ENCODE data around the gene CUL4B. TPM values are rescaled to one million over a fixed set of nuclear protein-coding genes. Genes with fewer than 3 reads are reported as not detected.
"Not testable (repeated sequence)": the region's sequence is repeated elsewhere in the genome, so short reads cannot be mapped to it uniquely, and the experiment has no call there.

The CUL4B gene
- total RNA-seq (10 to 100 TPM; 54.0 to 61.0 TPM), polyA plus RNA-seq (10 to 100 TPM; 24.3 to 25.8 TPM)

GRCh38 chrX:120560842-120561633, at the start of gene CUL4B:
Gene CUL4B, minus strand, starts transcription at chrX:120560962. Its CDS starts 324 bp downstream, at chrX:120560638.
- Mint-ChIP-seq H3K36me3 (peaks cover 4 to 25% of the 10 kb centered on the region in 2 donors), H3K4me3 (peak within 1 kb of the TSS; percentile 91 to 99 (median 94)), H3K4me1 (peaks cover 9 to 44% (median 17%) of the 10 kb centered on the region in 4 donors), H3K27ac (peak within 1 kb of the TSS; percentile 94 to 98 (median 96)), H3K9me3 (no peaks in the 10 kb centered on the region), H3K27me3 (no peaks in the 10 kb centered on the region)
- ChIA-PET CTCF (ENCODE audit: partially characterized antibody) (interaction anchor here (2.2 kb wide), 1 partner anchor 43 kb away, joined by 12 read pairs; the partner anchor contains the start of gene MCTS1), POLR2A (ENCODE audit: partially characterized antibody) (interaction anchor here (0.6 to 5.4 kb wide), 18 partner anchors 9 to 310 kb away, joined by 3 to 136 read pairs (median 4); partner anchors contain the start of genes C1GALT1C1, MCTS1 and ZBTB33)
- H3K27ac ChIP-seq (ENCODE audit: low read depth, low read length) = peak within 1 kb of the TSS; percentile 91
- H3K4me3 ChIP-seq (ENCODE audit: low read length in 2 of 2) = peak within 1 kb of the TSS; percentile 59 to 90
- peak; percentile 89 to 97 (median 91) for DNase-seq
- H3K36me3 ChIP-seq (ENCODE audit: insufficient read depth, low read length) = no peaks in the 10 kb centered on the region
- intact Hi-C loops (cut with micrococcal nuclease) = loop anchor here (1.0 to 5.0 kb wide), 3 partner anchors 43 to 74 kb away; partner anchors contain the start of genes C1GALT1C1 and MCTS1
- no peaks in the 10 kb centered on the region for H3K27me3 ChIP-seq (ENCODE audit: insufficient read depth, low read length)
- no peaks in the 10 kb centered on the region for H3K9me3 ChIP-seq (ENCODE audit: control insufficient read depth in 1 of 2, low read length in 2 of 2)
- H3K4me1 ChIP-seq (ENCODE audit: insufficient read depth, low read length) = peaks cover 31% of the 10 kb centered on the region

DNA sequence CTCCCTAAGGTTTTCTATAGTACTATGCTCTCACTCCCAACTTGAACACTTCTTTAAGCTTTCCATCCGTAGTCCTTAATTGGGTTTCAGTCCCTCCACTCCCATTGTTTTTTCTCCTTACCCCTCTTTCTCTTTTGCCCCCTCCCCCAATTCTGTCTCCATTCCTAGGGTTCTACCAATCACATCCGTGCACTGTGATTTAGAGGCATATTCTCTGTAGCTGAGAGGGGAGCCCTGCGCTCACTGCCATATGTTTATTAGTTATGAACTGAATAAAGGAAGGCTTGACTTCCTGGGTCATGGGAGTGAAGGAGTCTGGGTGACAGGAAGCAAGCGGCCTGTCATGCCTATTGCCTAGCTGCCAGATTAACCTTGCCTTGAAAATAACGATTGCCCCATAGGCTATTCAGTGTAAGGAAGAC, 43.6 kb upstream of the CUL4B start:
- Histone ChIP-seq H3K4me3 (ENCODE audit: low read length in 2 of 2) (peak overlapping the region; percentile 55 to 77), H3K36me3 (ENCODE audit: insufficient read depth, low read length) (no peaks in the 10 kb centered on the region), H3K9me3 (ENCODE audit: control insufficient read depth in 1 of 2, low read length in 2 of 2) (no peaks in the 10 kb centered on the region), H3K27me3 (ENCODE audit: insufficient read depth, low read length) (no peaks in the 10 kb centered on the region), H3K4me1 (ENCODE audit: insufficient read depth, low read length) (peaks cover 17% of the 10 kb centered on the region), H3K27ac (ENCODE audit: low read depth, low read length) (peak overlapping the region; percentile 85)
- Mint-ChIP-seq H3K9me3 (no peaks in the 10 kb centered on the region), H3K27me3 (no peaks in the 10 kb centered on the region), H3K36me3 (peaks cover 2 to 18% of the 10 kb centered on the region in 2 donors), H3K4me3 (peak overlapping the region; percentile 90 to 98 (median 94)), H3K27ac (peak overlapping the region; percentile 95 to 99 (median 98)), H3K4me1 (peaks cover 6 to 14% (median 8%) of the 10 kb centered on the region in 4 donors)
- intact Hi-C loops (cut with micrococcal nuclease) = loop anchor here (1.0 to 10.0 kb wide), 5 partner anchors 26 to 1367 kb away; partner anchors contain the start of genes C1GALT1C1, PGRMC1, SLC25A5 and ZBTB33
- peak; percentile 33 to 68 (median 52) for DNase-seq
- CTCF ChIA-PET (ENCODE audit: partially characterized antibody) = interaction anchor here (2.2 kb wide), 1 partner anchor 43 kb away, joined by 12 read pairs; the partner anchor contains the start of gene CUL4B
- POLR2A ChIA-PET (ENCODE audit: partially characterized antibody) = interaction anchor here (0.6 to 4.2 kb wide), 13 partner anchors 10 to 353 kb away, joined by 3 to 136 read pairs (median 4); partner anchors contain the start of genes C1GALT1C1 and CUL4B

GRCh38 chrX:120603707-120604360, 43.1 kb upstream of the CUL4B start, which contains the start of gene MCTS1:
Gene MCTS1, plus strand, starts transcription at chrX:120604101. Its CDS starts 136 bp downstream, at chrX:120604237.
- Mint-ChIP-seq H3K4me3 (peak within 1 kb of the TSS; percentile 90 to 98 (median 94)), H3K4me1 (peaks cover 6 to 14% (median 8%) of the 10 kb centered on the region in 4 donors), H3K36me3 (peaks cover 0 to 16% of the 10 kb centered on the region in 2 donors), H3K27ac (peak within 1 kb of the TSS; percentile 95 to 99 (median 98)), H3K9me3 (no peaks in the 10 kb centered on the region), H3K27me3 (no peaks in the 10 kb centered on the region)
- Histone ChIP-seq H3K4me1 (ENCODE audit: insufficient read depth, low read length) (peaks cover 17% of the 10 kb centered on the region), H3K9me3 (ENCODE audit: control insufficient read depth in 1 of 2, low read length in 2 of 2) (no peaks in the 10 kb centered on the region), H3K27me3 (ENCODE audit: insufficient read depth, low read length) (no peaks in the 10 kb centered on the region), H3K27ac (ENCODE audit: low read depth, low read length) (peak within 1 kb of the TSS; percentile 85), H3K4me3 (ENCODE audit: low read length in 2 of 2) (peak within 1 kb of the TSS; percentile 55 to 77), H3K36me3 (ENCODE audit: insufficient read depth, low read length) (no peaks in the 10 kb centered on the region)
- ChIA-PET POLR2A (ENCODE audit: partially characterized antibody) (interaction anchor here (0.6 to 4.2 kb wide), 13 partner anchors 11 to 353 kb away, joined by 3 to 136 read pairs (median 4); partner anchors contain the start of genes C1GALT1C1 and CUL4B), CTCF (ENCODE audit: partially characterized antibody) (interaction anchor here (1.3 to 2.2 kb wide), 2 partner anchors 42 to 44 kb away, joined by 3 to 12 read pairs; partner anchors contain the start of gene CUL4B)
- peak; percentile 78 to 93 (median 86) for DNase-seq
- intact Hi-C loops (cut with micrococcal nuclease) = loop anchor here (1.0 to 10.0 kb wide), 5 partner anchors 26 to 1367 kb away; partner anchors contain the start of genes C1GALT1C1, PGRMC1, SLC25A5 and ZBTB33

DNA sequence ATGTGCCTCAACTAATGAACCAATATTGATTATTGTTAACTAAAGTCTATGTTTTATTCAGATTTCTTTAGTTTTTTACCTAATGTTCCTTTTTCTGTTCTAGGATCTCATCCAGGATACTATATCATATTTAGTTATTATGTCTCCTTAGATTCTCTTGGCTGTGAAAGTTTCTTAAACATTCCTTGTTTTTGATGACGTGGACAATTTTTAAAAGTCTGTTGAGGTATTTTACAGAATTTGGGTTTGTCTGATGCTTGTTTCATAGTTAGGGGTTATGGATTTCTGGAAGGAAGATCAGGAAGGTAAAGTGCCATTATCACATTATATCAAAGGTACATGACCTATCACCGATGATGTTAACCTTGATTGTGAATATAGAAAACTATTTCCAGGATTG, 24.9 kb upstream of the CUL4B start:
- intact Hi-C loops (cut with micrococcal nuclease) = no loop called here
- no peak overlapping the region for H3K27ac Mint-ChIP-seq
- Histone ChIP-seq H3K4me3 (ENCODE audit: low read length in 2 of 2) (no peak overlapping the region), H3K9me3 (ENCODE audit: control insufficient read depth in 1 of 2, low read length in 2 of 2) (no peaks in the 10 kb centered on the region), H3K27ac (ENCODE audit: low read depth, low read length) (no peak overlapping the region), H3K27me3 (ENCODE audit: insufficient read depth, low read length) (no peaks in the 10 kb centered on the region), H3K4me1 (ENCODE audit: insufficient read depth, low read length) (no peaks in the 10 kb centered on the region), H3K36me3 (ENCODE audit: insufficient read depth, low read length) (no peaks in the 10 kb centered on the region)
- ChIA-PET POLR2A (ENCODE audit: partially characterized antibody) (no interaction called here), CTCF (ENCODE audit: partially characterized antibody) (no interaction called here)
- H3K4me3 Mint-ChIP-seq = no peak overlapping the region
- peaks cover 0 to 2% (median 0%) of the 10 kb centered on the region in 8 donors for H3K9me3 Mint-ChIP-seq
- no peaks in the 10 kb centered on the region for H3K36me3 Mint-ChIP-seq
- DNase-seq = no peak
- H3K4me1 Mint-ChIP-seq = no peaks in the 10 kb centered on the region
- peaks cover 0 to 2% of the 10 kb centered on the region in 2 donors for H3K27me3 Mint-ChIP-seq

GRCh38 chrX:120575379-120576114, 14.8 kb upstream of the CUL4B start:
- Mint-ChIP-seq H3K27ac (no peak overlapping the region), H3K4me3 (no peak overlapping the region), H3K27me3 (peaks cover 2 to 5% of the 10 kb centered on the region in 2 donors), H3K36me3 (no peaks in the 10 kb centered on the region), H3K4me1 (peaks cover 0 to 5% (median under 1%) of the 10 kb centered on the region in 4 donors), H3K9me3 (peaks cover 0 to 2% (median 0%) of the 10 kb centered on the region in 8 donors)
- POLR2A ChIA-PET (ENCODE audit: partially characterized antibody) = no interaction called here
- no peaks in the 10 kb centered on the region for H3K27me3 ChIP-seq (ENCODE audit: insufficient read depth, low read length)
- no peak overlapping the region for H3K4me3 ChIP-seq (ENCODE audit: low read length in 2 of 2)
- CTCF ChIA-PET (ENCODE audit: partially characterized antibody) = no interaction called here
- intact Hi-C loops (cut with micrococcal nuclease) = no loop called here
- H3K4me1 ChIP-seq (ENCODE audit: insufficient read depth, low read length) = peaks cover 3% of the 10 kb centered on the region
- H3K27ac ChIP-seq (ENCODE audit: low read depth, low read length) = no peak overlapping the region
- no peak for DNase-seq
- H3K36me3 ChIP-seq (ENCODE audit: insufficient read depth, low read length) = no peaks in the 10 kb centered on the region
- no peaks in the 10 kb centered on the region for H3K9me3 ChIP-seq (ENCODE audit: control insufficient read depth in 1 of 2, low read length in 2 of 2)

DNA sequence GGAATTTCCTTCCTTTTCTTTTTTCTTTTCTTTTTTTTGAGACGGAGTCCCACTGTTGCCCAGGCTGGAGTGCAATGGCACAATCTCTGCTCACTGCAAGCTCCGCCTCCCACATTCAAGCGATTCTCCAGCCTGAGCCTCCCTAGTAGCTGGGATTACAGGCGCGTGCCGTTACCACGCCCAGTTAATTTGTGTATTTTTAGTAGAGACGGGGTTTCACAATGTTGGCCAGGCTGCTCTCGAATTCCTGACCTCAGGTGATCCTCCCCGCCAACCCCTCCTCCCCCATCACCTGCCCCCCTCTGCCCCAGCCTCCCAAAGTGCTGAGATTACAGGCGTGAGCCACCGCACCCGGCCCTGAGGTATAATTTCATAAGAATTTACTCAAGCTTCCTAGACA, 13.0 kb upstream of the CUL4B start:
- intact Hi-C loops (cut with micrococcal nuclease); H3K4me1 Mint-ChIP-seq; H3K36me3 ChIP-seq (ENCODE audit: insufficient read depth, low read length); H3K27ac ChIP-seq (ENCODE audit: low read depth, low read length); H3K36me3 Mint-ChIP-seq; H3K9me3 Mint-ChIP-seq; H3K27ac Mint-ChIP-seq; H3K27me3 ChIP-seq (ENCODE audit: insufficient read depth, low read length); DNase-seq; H3K4me3 ChIP-seq (ENCODE audit: low read length in 2 of 2); H3K27me3 Mint-ChIP-seq; H3K4me1 ChIP-seq (ENCODE audit: insufficient read depth, low read length); CTCF ChIA-PET (ENCODE audit: partially characterized antibody); POLR2A ChIA-PET (ENCODE audit: partially characterized antibody); H3K4me3 Mint-ChIP-seq; H3K9me3 ChIP-seq (ENCODE audit: control insufficient read depth in 1 of 2, low read length in 2 of 2): not testable (repeated sequence)

All from CD4-positive, alpha-beta memory T cell (primary cell).